HTR-8/SVneo (cell line): ENCODE data around the gene LYZ.
"Not testable (repeated sequence)": the region's sequence is repeated elsewhere in the genome, so short reads cannot be mapped to it uniquely, and the experiment has no call there.

Experiments
- DNase-seq: peaks from one replicate; pipeline ENCODE4 v3.0.0; 2011; ENCODE audit warnings: low spot score, mixed read lengths; ENCODE audit not compliant: insufficient read length
- FAIRE-seq: peaks from 2 replicates; lab custom pipeline; 2011; peaks lifted over from hg19 to GRCh38; lab: Jason Lieb, UNC

Gene LYZ

GRCh38 chr12:69348162-69348938 is at the start of gene LYZ:
LYZ (plus strand) TSS chr12:69348381; CDS start chr12:69348409, 28 bp downstream.
- FAIRE-seq (no peak), DNase-seq (no peak)

DNA sequence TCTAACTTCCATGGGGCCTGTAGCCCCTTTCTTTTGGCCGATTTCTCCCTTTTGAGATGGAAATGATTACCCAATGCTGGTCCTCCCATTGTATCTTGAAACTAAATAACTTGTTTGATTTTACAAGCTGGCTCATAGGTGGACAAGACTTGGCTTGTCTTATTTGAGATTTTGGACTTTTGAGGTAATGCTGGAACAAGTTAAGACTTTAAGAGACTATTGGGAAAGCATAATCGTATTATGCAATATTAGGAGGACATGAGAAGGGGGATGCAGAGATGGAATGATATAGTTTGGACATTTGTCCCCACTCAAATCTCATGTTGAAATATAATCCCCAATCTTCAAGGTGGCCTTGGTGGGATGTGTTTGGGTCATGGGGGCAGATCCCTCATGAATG is 49.2 kb upstream of the LYZ start:
- DNase-seq = no peak
- FAIRE-seq = no peak

GRCh38 chr12:69304284-69304683 is 43.9 kb upstream of the LYZ start:
- DNase-seq = no peak
- FAIRE-seq = no peak

DNA sequence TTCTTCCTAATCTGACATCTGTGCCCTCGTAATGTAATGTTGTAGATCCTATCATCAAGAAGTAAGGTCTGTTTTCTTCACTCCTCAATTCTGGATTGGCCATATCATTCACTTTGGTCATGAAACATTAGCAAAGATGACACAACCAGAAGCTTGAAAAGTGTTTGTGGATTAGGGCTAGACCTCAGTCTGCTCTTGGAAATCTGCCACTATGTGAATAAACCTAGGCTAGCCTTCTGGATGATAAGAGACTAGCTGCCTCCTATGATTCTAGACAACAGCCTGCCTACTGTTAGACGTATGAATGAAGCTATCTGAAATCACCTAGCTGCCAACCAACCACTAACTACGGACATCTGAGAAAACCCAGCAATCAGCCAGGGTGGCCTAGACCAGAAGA is 38.7 kb upstream of the LYZ start:
- DNase-seq (no peak), FAIRE-seq (no peak)

DNA sequence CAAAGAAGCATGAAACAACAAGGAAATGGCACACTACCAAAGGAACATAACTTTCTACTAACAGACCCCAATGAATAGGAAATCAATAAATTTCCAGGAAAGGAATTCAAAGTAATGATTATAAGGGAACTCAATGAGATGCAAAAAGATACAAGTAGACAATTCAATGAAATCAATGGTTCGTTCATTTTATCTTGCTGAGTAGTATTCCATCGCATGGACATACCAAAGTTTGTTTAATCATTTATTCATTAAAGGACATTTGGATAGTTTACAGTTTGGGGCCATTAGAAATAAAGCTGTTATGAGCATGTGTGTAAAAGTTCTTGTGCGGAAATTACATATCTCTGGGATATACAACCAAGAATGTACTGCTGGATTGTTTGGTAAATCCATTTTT is 35.0 kb upstream of the LYZ start:
- FAIRE-seq (no peak), DNase-seq (no peak)

DNA sequence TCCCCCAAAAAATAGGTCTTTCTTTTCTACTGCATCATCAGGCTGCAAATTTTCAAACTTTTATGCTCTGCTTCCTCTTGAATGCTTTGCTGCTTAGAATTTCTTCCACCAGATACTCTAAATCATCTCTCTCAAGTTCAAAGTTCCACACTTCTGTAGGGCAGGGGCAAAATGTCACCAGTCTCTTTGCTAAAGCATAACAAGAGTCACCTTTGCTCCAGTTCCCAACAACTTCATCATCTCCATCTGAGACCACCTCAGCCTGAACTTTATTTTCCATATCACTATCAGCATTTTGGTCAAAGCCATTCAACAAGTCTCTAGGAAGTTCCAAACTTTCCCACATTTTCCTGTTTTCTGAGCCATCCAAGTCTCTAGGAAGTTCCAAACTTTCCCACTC is 31.4 kb upstream of the LYZ start:
- DNase-seq, FAIRE-seq: not testable (repeated sequence)

DNA sequence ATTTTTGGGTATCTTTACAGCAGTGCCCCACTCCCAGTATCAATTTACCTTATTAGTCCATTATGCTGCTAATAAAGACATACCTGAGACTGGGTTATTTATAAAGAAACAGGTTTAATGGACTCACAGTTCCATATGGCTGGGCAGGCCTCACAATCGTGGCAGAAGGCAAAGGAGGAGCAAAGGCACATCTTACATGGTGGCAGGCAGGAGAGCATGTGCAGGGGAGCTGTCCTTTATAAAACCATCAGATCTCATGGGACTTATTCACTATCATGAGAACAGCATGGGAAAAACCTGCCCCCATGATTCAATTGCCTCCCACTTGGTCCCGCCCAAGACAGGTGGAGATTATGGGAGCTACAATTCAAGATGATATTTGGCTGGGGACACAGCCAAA is 30.9 kb upstream of the LYZ start:
- FAIRE-seq, DNase-seq: not testable (repeated sequence)

DNA sequence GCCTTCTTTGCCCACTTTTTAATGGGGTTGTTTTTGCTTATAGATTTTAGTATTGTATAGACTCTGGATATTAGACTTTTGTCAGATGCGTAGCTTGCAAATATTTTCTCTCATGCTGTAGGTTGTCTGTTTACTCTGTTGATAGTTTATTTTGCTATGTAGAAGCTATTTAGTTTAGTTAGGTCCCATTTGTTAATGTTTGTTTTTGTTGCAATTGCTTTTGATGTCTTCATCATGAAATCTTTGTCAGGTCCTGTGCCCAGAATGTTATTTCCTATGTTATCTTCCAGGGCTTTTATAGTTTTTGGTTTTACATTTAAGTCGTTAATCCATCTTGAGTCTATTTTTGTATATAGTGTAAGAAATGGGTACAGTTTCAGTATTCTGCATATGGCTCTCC is 30.0 kb upstream of the LYZ start:
- FAIRE-seq = no peak
- no peak for DNase-seq

- FAIRE-seq (no peak), DNase-seq (no peak)
Observed at GRCh38 chr12:69321351-69321750, 26.8 kb upstream of the LYZ start.

DNA sequence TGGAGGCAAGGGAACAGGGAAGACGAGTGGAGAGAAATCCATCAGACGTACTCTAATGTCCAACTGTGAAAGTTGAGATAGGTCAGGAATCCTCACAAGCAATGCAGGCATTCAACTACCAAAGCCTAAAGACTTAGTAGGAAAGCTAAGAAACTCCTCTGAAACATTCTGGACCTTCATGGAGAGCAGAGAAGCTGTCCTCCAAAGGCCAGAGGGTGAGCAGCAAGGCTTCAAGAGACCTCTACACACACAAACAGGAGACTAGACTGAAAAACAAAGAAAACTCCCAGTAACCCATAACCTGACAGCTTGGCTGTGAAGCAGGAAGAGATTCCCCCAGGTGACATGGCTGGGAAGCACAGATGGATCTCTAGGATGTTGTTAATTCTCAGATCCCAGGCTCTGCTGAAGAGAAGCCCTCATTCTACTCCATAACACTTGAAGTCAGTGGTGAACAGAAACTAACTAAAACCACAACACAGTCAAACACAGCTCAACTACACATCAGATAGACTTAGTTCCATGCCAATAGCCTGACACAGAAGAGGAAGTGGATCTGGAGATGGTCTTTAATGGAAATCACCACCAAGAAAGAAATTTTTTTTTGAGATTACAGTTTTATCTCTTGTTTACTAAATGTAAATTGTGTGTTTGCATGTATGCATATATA is 23.2 kb upstream of the LYZ start:
- FAIRE-seq (no peak), DNase-seq (no peak)

DNA sequence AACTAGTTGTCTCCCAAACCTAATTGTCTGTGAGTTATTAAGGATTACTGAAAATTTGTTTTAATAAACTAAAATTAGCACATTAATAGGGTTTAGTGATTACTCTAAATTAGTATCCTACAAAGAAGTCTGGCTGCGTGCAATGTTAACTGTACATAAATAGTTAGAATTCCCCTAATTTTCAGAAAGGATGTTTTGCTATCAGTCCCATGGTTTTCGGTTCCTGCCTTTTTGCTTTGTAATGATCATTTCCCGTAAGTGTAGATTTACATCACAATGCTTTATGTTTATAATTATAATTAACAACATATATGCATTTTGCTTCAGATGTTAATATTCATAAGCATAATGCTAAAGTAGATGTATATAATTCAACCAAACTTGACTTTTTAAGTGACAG is 19.8 kb upstream of the LYZ start:
- DNase-seq = no peak
- FAIRE-seq = no peak

- FAIRE-seq = no peak
Observed at GRCh38 chr12:69329669-69330428, 18.3 kb upstream of the LYZ start.

GRCh38 chr12:69330475-69331473 is 17.4 kb upstream of the LYZ start:
- no peak for FAIRE-seq
- DNase-seq = no peak

More at GRCh38 chr12:69329669-69330428, 18.3 kb upstream of the LYZ start:
- no peak for DNase-seq

GRCh38 chr12:69331519-69331908 is 16.7 kb upstream of the LYZ start:
- FAIRE-seq (no peak), DNase-seq (no peak)

- FAIRE-seq (no peak), DNase-seq (no peak)
Observed at GRCh38 chr12:69331909-69332684, 16.1 kb upstream of the LYZ start.

DNA sequence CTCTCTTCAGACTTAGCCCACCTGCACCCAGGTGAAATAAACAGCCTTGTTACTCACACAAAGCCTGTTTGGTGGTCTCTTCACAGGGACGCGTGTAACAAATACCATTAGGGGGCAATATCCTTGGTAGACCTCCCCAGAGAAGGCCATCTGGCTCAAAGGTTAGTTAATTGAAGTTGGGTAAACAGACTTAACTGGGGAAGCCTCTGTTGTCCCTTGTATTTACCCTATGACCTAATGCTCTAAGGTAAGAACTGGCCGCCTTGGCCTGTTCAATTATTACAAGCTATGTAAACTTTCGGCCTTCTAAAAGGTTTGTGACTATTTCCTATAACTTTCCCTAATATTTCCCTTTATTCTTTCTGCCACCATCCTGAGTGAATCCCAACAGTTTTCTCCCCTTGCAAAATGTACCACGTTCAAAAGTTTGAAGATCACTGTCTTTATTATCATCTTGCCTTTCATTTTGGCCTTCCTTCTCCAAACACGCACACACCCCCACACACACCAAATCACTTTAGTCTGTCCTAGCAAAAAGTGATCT is 15.3 kb upstream of the LYZ start:
- FAIRE-seq (no peak), DNase-seq (no peak)

- FAIRE-seq (no peak), DNase-seq (no peak)
Observed at GRCh38 chr12:69334158-69334557, 14.0 kb upstream of the LYZ start.

DNA sequence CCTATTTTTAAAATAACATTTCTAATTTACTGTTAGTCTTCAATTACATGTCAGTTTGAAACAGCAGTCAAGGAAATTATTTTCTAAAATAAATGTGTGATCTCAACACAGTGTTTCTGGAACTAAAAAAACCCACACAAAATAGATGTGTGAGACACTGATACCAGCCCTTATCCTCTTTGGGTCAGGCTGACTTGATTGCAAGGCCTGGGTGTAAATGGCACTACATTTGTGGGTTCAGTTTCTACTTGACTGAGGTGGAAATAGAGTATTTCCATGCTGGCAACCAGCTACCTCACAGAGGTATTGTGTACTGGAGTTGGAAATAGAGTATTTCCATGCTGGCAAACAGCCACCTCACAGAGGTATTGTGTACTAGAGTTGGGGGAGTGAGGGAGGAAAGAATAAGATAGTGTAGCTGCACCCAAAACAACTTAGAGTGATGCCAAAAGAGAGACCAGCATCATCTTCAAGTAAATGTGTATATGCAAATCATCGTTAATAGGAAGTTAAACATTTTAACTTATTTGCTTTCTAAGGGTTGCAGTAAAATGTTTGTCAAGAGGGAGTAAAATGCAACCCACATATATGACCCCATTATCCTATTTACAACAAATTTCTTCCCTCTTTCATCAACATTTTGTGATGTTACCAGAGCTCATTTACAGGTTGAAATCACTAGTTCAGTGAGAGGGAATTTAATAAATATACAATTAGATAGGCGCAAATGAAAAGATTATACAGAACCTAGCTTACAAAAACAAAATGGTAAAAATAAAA is 10.7 kb upstream of the LYZ start:
- DNase-seq (no peak), FAIRE-seq (no peak)
